ENCODE results near the gene MYOD1.

- TF ChIP-seq USF2 (IDR thresholded peaks at IDR 0.05; ENCODE audit: low read depth, low read length): no peak
- TF ChIP-seq CTCF (conservative IDR thresholded peaks at IDR 0.05; ENCODE audit: low read depth, low read length): no peak
- TF ChIP-seq CEBPB (IDR thresholded peaks at IDR 0.05; ENCODE audit: low read depth, low read length): no peak
- TF ChIP-seq MAZ (IDR thresholded peaks at IDR 0.05; ENCODE audit: borderline replicate concordance, low read depth, low read length): no peak
Observed at GRCh38 chr11:17753153-17753552, 33.8 kb downstream of the MYOD1 start.
